HCT116 (cell line): ENCODE results near the gene PCDH9. TPM values are rescaled to one million over a fixed set of nuclear protein-coding genes. Genes with fewer than 3 reads are reported as not detected.

Source experiments
- ATAC-seq: fragments of 200-7000 bp; cut with Tn5 transposase; 2 replicates; pipeline ENCODE4 v1.9.1; 2020; ENCODE audit warnings: mild to moderate bottlenecking, moderate library complexity
- BruUV-seq: library from RNA; stranded (reverse); fragments of 400-500 nt; replicated peaks from 2 replicates; lab custom pipeline; 2021; lab: Mats Ljungman, UMichigan
- CTCF ChIA-PET: fragments of 300-600 bp; sonication (Branson Sonifier 250); formaldehyde crosslinking; loops from one replicate; lab custom pipeline; 2021; ENCODE audit warnings: antibody characterized with exemption; lab: Charles Lee
- POLR2A ChIA-PET: fragments of 300-600, 350-600 bp; sonication (Branson Sonifier 250); formaldehyde crosslinking; loops from one replicate; lab custom pipeline; 2021; ENCODE audit warnings: antibody characterized with exemption; lab: Charles Lee
- RAD21 ChIA-PET, 2 experiments: fragments of 300-600 bp; sonication (Branson Sonifier 250); formaldehyde crosslinking; loops; one replicate each; lab custom pipeline; 2023; ENCODE audit warnings: low total read pairs in 2 of 2; ENCODE audit not compliant: uncharacterized antibody in 2 of 2, unreplicated experiment in 2 of 2, low non-redundant PET in 1 of 2; lab: Charles Lee
- DNase-seq: peaks from one replicate; pipeline ENCODE4 v3.0.0-alpha.2; 2010; ENCODE audit warnings: low read depth, low spot score
- H2AFZ ChIP-seq: fragments of 200-600 bp; shearing (Covaris generic), sonication (generic); 2 replicates; pipeline ENCODE4 v1.6.1; 2017; ENCODE audit warnings: low read depth, mixed run types, mixed read lengths, antibody characterized with exemption, low read length; ENCODE audit not compliant: poor library complexity, severe bottlenecking
- H3K27ac ChIP-seq: 2 replicates; pipeline ENCODE4 v1.5.1; 2012; ENCODE audit warnings: low read depth, low read length
- H3K27me3 ChIP-seq: fragments of 200-600 bp; sonication (generic); 2 replicates; pipeline ENCODE4 v1.6.1; 2016; ENCODE audit warnings: mixed run types, low read length, mixed read lengths; ENCODE audit not compliant: insufficient read depth
- H3K36me3 ChIP-seq, 2 experiments: fragments of 200-500 bp in 1 of 2; fragments of 200-600 bp in 1 of 2; sonication (Bioruptor generic) in 1 of 2; sonication (generic) in 1 of 2; 2 replicates each; pipeline versions ENCODE4 v1.5.1 to v1.6.1; 2014 to 2016; ENCODE audit warnings: low read length in 2 of 2, inconsistent platforms in 1 of 2, mixed read lengths in 1 of 2, mixed run types in 1 of 2; ENCODE audit not compliant: insufficient read depth in 2 of 2, control insufficient read depth in 1 of 2
- H3K4me1 ChIP-seq, 2 experiments: fragments of 200-600 bp in 1 of 2; sonication (generic) in 1 of 2; 2 replicates each; pipeline versions ENCODE4 v1.5.1 to v1.6.1; 2012 to 2017; ENCODE audit warnings: low read length in 2 of 2, inconsistent platforms in 1 of 2, mild to moderate bottlenecking in 1 of 2, mixed read lengths in 1 of 2, mixed run types in 1 of 2, moderate library complexity in 1 of 2; ENCODE audit not compliant: insufficient read depth in 2 of 2, control insufficient read depth in 1 of 2
- H3K4me2 ChIP-seq: fragments of 200-600 bp; sonication (generic); 2 replicates; pipeline ENCODE4 v1.6.1; 2017; ENCODE audit warnings: mixed run types, low read length, mixed read lengths
- H3K4me3 ChIP-seq, 2 experiments: fragments of 200-600 bp in 1 of 2; sonication (generic) in 1 of 2; replicated peaks in 1 of 2; 2 replicates each; pipeline ENCODE4 v1.5.1; 2011 to 2016; ENCODE audit warnings: low read length in 2 of 2, control low read depth in 1 of 2, low read depth in 1 of 2, mild to moderate bottlenecking in 1 of 2, mixed read lengths in 1 of 2, mixed run types in 1 of 2
- H3K79me2 ChIP-seq: fragments of 200-600 bp; sonication (generic); 2 replicates; pipeline ENCODE4 v1.6.1; 2017; ENCODE audit warnings: mild to moderate bottlenecking, mixed run types, low read length, moderate library complexity, mixed read lengths; ENCODE audit not compliant: insufficient read depth
- H3K9ac ChIP-seq: fragments of 200-600 bp; sonication (generic); 2 replicates; pipeline ENCODE4 v1.6.1; 2016; ENCODE audit warnings: low read length, mixed read lengths
- H3K9me2 ChIP-seq: fragments of 200-600 bp; sonication (generic), shearing (Covaris generic); 2 replicates; pipeline ENCODE4 v1.6.1; 2017; ENCODE audit warnings: mixed run types, mild to moderate bottlenecking, moderate library complexity; ENCODE audit not compliant: insufficient read depth
- H3K9me3 ChIP-seq, 2 experiments: fragments of 200-500 bp in 1 of 2; fragments of 200-600 bp in 1 of 2; sonication (Bioruptor generic) in 1 of 2; sonication (generic) in 1 of 2; 2 replicates each; pipeline ENCODE4 v1.6.1; 2014 to 2017; ENCODE audit warnings: low read length in 2 of 2, mixed read lengths in 2 of 2, inconsistent platforms in 1 of 2, low read depth in 1 of 2, mild to moderate bottlenecking in 1 of 2, mixed run types in 1 of 2, moderate library complexity in 1 of 2; ENCODE audit not compliant: control insufficient read depth in 1 of 2, insufficient read depth in 1 of 2
- H4K20me1 ChIP-seq: fragments of 200-600 bp; sonication (generic), shearing (Covaris generic); 2 replicates; pipeline ENCODE4 v1.6.1; 2017; ENCODE audit warnings: mixed run types, mild to moderate bottlenecking, moderate library complexity; ENCODE audit not compliant: insufficient read depth
- CEBPB ChIP-seq: IDR thresholded peaks from 2 replicates; pipeline ENCODE4 v1.6.1; 2012; ENCODE audit warnings: low read depth
- CTCF ChIP-seq, 3 experiments: fragments of 200-600 bp in 1 of 3; sonication (generic) in 1 of 3; IDR thresholded peaks in 2 of 3; conservative IDR thresholded peaks in 1 of 3; 2 replicates each; pipeline ENCODE4 v1.5.1; 2012 to 2017; ENCODE audit warnings: low read depth in 2 of 3, low read length in 2 of 3, antibody characterized with exemption in 1 of 3, borderline replicate concordance in 1 of 3, control low read depth in 1 of 3, mild to moderate bottlenecking in 1 of 3, mixed read lengths in 1 of 3, mixed run types in 1 of 3, moderate library complexity in 1 of 3; ENCODE audit not compliant: insufficient read depth in 1 of 3
- EGR1 ChIP-seq: IDR thresholded peaks from 2 replicates; pipeline ENCODE4 v1.6.1; 2012; ENCODE audit warnings: low read depth
- ELF1 ChIP-seq: IDR thresholded peaks from 2 replicates; pipeline ENCODE4 v1.6.1; 2012; ENCODE audit warnings: low read depth, borderline replicate concordance
- FOSL1 ChIP-seq: IDR thresholded peaks from 2 replicates; pipeline ENCODE4 v1.6.1; 2012; ENCODE audit warnings: low read depth
- JUND ChIP-seq: IDR thresholded peaks from 2 replicates; pipeline ENCODE4 v1.6.1; 2012
- POLR2A ChIP-seq: IDR thresholded peaks from 2 replicates; pipeline ENCODE4 v1.7.0; 2011; ENCODE audit warnings: borderline replicate concordance; ENCODE audit not compliant: insufficient read depth, insufficient read length; ENCODE audit errors: extremely low read depth
- POLR2AphosphoS5 ChIP-seq: IDR thresholded peaks from 2 replicates; pipeline ENCODE4 v1.6.1; 2011; ENCODE audit warnings: mild to moderate bottlenecking, low read depth, low read length, moderate library complexity
- RAD21 ChIP-seq: IDR thresholded peaks from 2 replicates; pipeline ENCODE4 v1.6.1; 2012; ENCODE audit warnings: low read depth, mild to moderate bottlenecking
- REST ChIP-seq: IDR thresholded peaks from 2 replicates; pipeline ENCODE4 v1.6.1; 2012; ENCODE audit warnings: low read depth
- SIN3A ChIP-seq: IDR thresholded peaks from 2 replicates; pipeline ENCODE4 v1.6.1; 2012; ENCODE audit warnings: low read depth
- SP1 ChIP-seq: IDR thresholded peaks from 2 replicates; pipeline ENCODE4 v1.6.1; 2012; ENCODE audit warnings: low read depth
- SRF ChIP-seq: IDR thresholded peaks from 2 replicates; pipeline ENCODE4 v1.6.1; 2012; ENCODE audit warnings: low read depth
- TCF7L2 ChIP-seq: IDR thresholded peaks from 2 replicates; pipeline ENCODE4 v1.7.0; 2011; ENCODE audit warnings: borderline replicate concordance, inconsistent platforms; ENCODE audit not compliant: insufficient read depth, insufficient read length; ENCODE audit errors: extremely low read depth
- YY1 ChIP-seq: IDR thresholded peaks from 2 replicates; pipeline ENCODE4 v1.6.1; 2011; ENCODE audit warnings: low read length, low read depth, moderate library complexity, mild to moderate bottlenecking; ENCODE audit not compliant: insufficient replicate concordance; ENCODE audit errors: extremely low read depth
- intact Hi-C: fragments of 100-400 bp; cut with micrococcal nuclease; formaldehyde crosslinking; loops from 2 replicates; pipeline ENCODE4 v1.10.0; 2022
- total RNA-seq: library from RNA; stranded (reverse); gene quantifications from one replicate; pipeline ENCODE4 v1.2.1, GENCODE V29; 2021; ENCODE audit not compliant: unreplicated experiment

Gene PCDH9
- total RNA-seq, 1 experiment from 2014 or later, result 0.02 TPM

GRCh38 chr13:66345518-66345810, 884.7 kb downstream of the PCDH9 start:
- Histone ChIP-seq H4K20me1 (no peaks in the 10 kb centered on the region), H2AFZ (no peak overlapping the region), H3K4me3 (no peak overlapping the region), H3K79me2 (no peaks in the 10 kb centered on the region), H3K36me3 (no peaks in the 10 kb centered on the region), H3K9me3 (no peaks in the 10 kb centered on the region), H3K9ac (no peak overlapping the region), H3K9me2 (no peaks in the 10 kb centered on the region), H3K4me2 (no peak overlapping the region), H3K27ac (no peak overlapping the region), H3K4me1 (no peaks in the 10 kb centered on the region), H3K27me3 (no peaks in the 10 kb centered on the region)
- ChIA-PET POLR2A (no interaction called here), CTCF (no interaction called here), RAD21 (no interaction called here)
- intact Hi-C loops, result no loop called here
- TF ChIP-seq YY1 (no peak), RAD21 (no peak), FOSL1 (no peak), EGR1 (no peak), JUND (no peak), SP1 (no peak), ELF1 (no peak), REST (no peak), POLR2AphosphoS5 (no peak), SRF (no peak), CEBPB (no peak), SIN3A (no peak), POLR2A (no peak), TCF7L2 (no peak), CTCF (IDR thresholded peaks at IDR 0.05 in 2 of 3, conservative IDR thresholded peaks at IDR 0.05 in 1 of 3; ENCODE audit: borderline replicate concordance in 1 of 3, insufficient read depth in 1 of 3, low read depth in 2 of 3, low read length in 2 of 3) (no peak)
- BruUV-seq, result no TSS peak
- DNase-seq (no peak), ATAC-seq (no peak)
